Ishikawa (cell line): ENCODE data around the gene RBMS3.

Source experiments
- CEBPB ChIP-seq: IDR thresholded peaks from 2 replicates; pipeline ENCODE4 v1.6.1; 2012
- CREB1 ChIP-seq: IDR thresholded peaks from 2 replicates; pipeline ENCODE4 v1.6.1; 2012; ENCODE audit warnings: low read depth
- EP300 ChIP-seq: IDR thresholded peaks from 2 replicates; pipeline ENCODE4 v1.6.1; 2012; ENCODE audit warnings: borderline replicate concordance
- FOXM1 ChIP-seq: IDR thresholded peaks from 2 replicates; pipeline ENCODE4 v1.6.1; 2012; ENCODE audit warnings: low read depth, borderline replicate concordance
- NFIC ChIP-seq: IDR thresholded peaks from 2 replicates; pipeline ENCODE4 v1.6.1; 2012
- RAD21 ChIP-seq: IDR thresholded peaks from 2 replicates; pipeline ENCODE4 v1.6.1; 2012; ENCODE audit warnings: low read depth
- TAF1 ChIP-seq: IDR thresholded peaks from 2 replicates; pipeline ENCODE4 v1.6.1; 2012; ENCODE audit warnings: low read depth, mild to moderate bottlenecking
- TEAD4 ChIP-seq: IDR thresholded peaks from 2 replicates; pipeline ENCODE4 v1.6.1; 2012
- YY1 ChIP-seq: IDR thresholded peaks from 2 replicates; pipeline ENCODE4 v1.6.1; 2012; ENCODE audit warnings: low read depth
- ZBTB7A ChIP-seq: IDR thresholded peaks from 2 replicates; pipeline ENCODE4 v1.6.1; 2012; ENCODE audit warnings: low read depth
- TF ChIP-seq, protein P1 (sequence below): IDR thresholded peaks from 2 replicates; pipeline ENCODE4 v1.6.1; 2012; ENCODE audit warnings: low read depth, mild to moderate bottlenecking
- TF ChIP-seq, protein P2 (sequence below): IDR thresholded peaks from 2 replicates; pipeline ENCODE4 v1.6.1; 2012

DNA sequence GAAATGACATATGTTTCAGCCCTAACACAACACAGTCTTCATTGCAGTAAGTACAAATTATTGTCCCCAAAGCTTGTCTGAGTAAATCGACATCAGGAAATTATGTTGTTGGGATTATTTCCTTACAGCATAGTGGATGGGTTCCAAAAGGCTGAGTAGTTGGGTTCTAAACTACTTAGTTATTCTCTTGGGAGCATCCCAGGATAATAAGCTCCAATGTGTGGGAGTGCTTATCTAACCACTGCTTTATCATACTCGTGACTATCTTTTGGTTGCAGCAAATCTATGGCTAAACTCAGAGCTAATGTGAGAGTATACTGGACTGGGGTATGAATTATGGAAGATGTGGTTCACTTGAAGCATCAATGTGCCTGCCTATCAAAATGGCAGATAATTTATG, 128.5 kb downstream of the RBMS3 start:
- TF ChIP-seq, protein P1, sequence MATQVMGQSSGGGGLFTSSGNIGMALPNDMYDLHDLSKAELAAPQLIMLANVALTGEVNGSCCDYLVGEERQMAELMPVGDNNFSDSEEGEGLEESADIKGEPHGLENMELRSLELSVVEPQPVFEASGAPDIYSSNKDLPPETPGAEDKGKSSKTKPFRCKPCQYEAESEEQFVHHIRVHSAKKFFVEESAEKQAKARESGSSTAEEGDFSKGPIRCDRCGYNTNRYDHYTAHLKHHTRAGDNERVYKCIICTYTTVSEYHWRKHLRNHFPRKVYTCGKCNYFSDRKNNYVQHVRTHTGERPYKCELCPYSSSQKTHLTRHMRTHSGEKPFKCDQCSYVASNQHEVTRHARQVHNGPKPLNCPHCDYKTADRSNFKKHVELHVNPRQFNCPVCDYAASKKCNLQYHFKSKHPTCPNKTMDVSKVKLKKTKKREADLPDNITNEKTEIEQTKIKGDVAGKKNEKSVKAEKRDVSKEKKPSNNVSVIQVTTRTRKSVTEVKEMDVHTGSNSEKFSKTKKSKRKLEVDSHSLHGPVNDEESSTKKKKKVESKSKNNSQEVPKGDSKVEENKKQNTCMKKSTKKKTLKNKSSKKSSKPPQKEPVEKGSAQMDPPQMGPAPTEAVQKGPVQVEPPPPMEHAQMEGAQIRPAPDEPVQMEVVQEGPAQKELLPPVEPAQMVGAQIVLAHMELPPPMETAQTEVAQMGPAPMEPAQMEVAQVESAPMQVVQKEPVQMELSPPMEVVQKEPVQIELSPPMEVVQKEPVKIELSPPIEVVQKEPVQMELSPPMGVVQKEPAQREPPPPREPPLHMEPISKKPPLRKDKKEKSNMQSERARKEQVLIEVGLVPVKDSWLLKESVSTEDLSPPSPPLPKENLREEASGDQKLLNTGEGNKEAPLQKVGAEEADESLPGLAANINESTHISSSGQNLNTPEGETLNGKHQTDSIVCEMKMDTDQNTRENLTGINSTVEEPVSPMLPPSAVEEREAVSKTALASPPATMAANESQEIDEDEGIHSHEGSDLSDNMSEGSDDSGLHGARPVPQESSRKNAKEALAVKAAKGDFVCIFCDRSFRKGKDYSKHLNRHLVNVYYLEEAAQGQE = no peak
- TF ChIP-seq EP300 (no peak), NFIC (no peak), TAF1 (no peak), YY1 (no peak), FOXM1 (no peak), CEBPB (no peak), ZBTB7A (no peak), CREB1 (no peak), RAD21 (no peak), TEAD4 (no peak)
- TF ChIP-seq, protein P2, sequence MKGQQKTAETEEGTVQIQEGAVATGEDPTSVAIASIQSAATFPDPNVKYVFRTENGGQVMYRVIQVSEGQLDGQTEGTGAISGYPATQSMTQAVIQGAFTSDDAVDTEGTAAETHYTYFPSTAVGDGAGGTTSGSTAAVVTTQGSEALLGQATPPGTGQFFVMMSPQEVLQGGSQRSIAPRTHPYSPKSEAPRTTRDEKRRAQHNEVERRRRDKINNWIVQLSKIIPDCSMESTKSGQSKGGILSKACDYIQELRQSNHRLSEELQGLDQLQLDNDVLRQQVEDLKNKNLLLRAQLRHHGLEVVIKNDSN = no peak
